ENCODE data around the gene KCNMA1.

The KCNMA1 gene

GRCh38 chr10:77478962-77479359, 158.6 kb downstream of the KCNMA1 start:
- no peak overlapping the region for H3K4me3 ChIP-seq (ENCODE audit: low read length)
- no peak overlapping the region for H3K9ac ChIP-seq (ENCODE audit: low read length)
- H3K27ac ChIP-seq (ENCODE audit: low read length) = no peak overlapping the region
- no peaks in the 10 kb centered on the region for H3K9me3 ChIP-seq (ENCODE audit: control insufficient read depth, low read depth, low read length)
- H3K4me1 ChIP-seq (ENCODE audit: control insufficient read depth, low read depth, low read length) = no peaks in the 10 kb centered on the region
- H3K36me3 ChIP-seq (ENCODE audit: control insufficient read depth, low read depth, low read length) = no peaks in the 10 kb centered on the region
- H3K27me3 ChIP-seq (ENCODE audit: control insufficient read depth, insufficient read depth, low read length) = no peaks in the 10 kb centered on the region

- Histone ChIP-seq H3K9me3 (ENCODE audit: control insufficient read depth, low read depth, low read length) (no peaks in the 10 kb centered on the region), H3K4me1 (ENCODE audit: control insufficient read depth, low read depth, low read length) (no peaks in the 10 kb centered on the region), H3K4me3 (ENCODE audit: low read length) (no peak overlapping the region), H3K9ac (ENCODE audit: low read length) (no peak overlapping the region), H3K27ac (ENCODE audit: low read length) (no peak overlapping the region), H3K27me3 (ENCODE audit: control insufficient read depth, insufficient read depth, low read length) (no peaks in the 10 kb centered on the region), H3K36me3 (ENCODE audit: control insufficient read depth, low read depth, low read length) (no peaks in the 10 kb centered on the region)
Measured at GRCh38 chr10:77478247-77478961, 159.2 kb downstream of the KCNMA1 start.

GRCh38 chr10:77475522-77475921, 162.1 kb downstream of the KCNMA1 start:
- Histone ChIP-seq H3K4me1 (ENCODE audit: control insufficient read depth, low read depth, low read length) (no peaks in the 10 kb centered on the region), H3K9ac (ENCODE audit: low read length) (no peak overlapping the region), H3K4me3 (ENCODE audit: low read length) (no peak overlapping the region), H3K27me3 (ENCODE audit: control insufficient read depth, insufficient read depth, low read length) (no peaks in the 10 kb centered on the region), H3K36me3 (ENCODE audit: control insufficient read depth, low read depth, low read length) (no peaks in the 10 kb centered on the region), H3K27ac (ENCODE audit: low read length) (no peak overlapping the region), H3K9me3 (ENCODE audit: control insufficient read depth, low read depth, low read length) (no peaks in the 10 kb centered on the region)

GRCh38 chr10:77474939-77475338, 162.7 kb downstream of the KCNMA1 start:
- Histone ChIP-seq H3K4me3 (ENCODE audit: low read length) (no peak overlapping the region), H3K4me1 (ENCODE audit: control insufficient read depth, low read depth, low read length) (no peaks in the 10 kb centered on the region), H3K27me3 (ENCODE audit: control insufficient read depth, insufficient read depth, low read length) (no peaks in the 10 kb centered on the region), H3K27ac (ENCODE audit: low read length) (no peak overlapping the region), H3K36me3 (ENCODE audit: control insufficient read depth, low read depth, low read length) (no peaks in the 10 kb centered on the region), H3K9me3 (ENCODE audit: control insufficient read depth, low read depth, low read length) (no peaks in the 10 kb centered on the region), H3K9ac (ENCODE audit: low read length) (no peak overlapping the region)

- H3K36me3 ChIP-seq (ENCODE audit: control insufficient read depth, low read depth, low read length) = no peaks in the 10 kb centered on the region
- H3K9ac ChIP-seq (ENCODE audit: low read length) = no peak overlapping the region
- H3K4me3 ChIP-seq (ENCODE audit: low read length) = no peak overlapping the region
- H3K27me3 ChIP-seq (ENCODE audit: control insufficient read depth, insufficient read depth, low read length) = no peaks in the 10 kb centered on the region
- no peak overlapping the region for H3K27ac ChIP-seq (ENCODE audit: low read length)
- no peaks in the 10 kb centered on the region for H3K4me1 ChIP-seq (ENCODE audit: control insufficient read depth, low read depth, low read length)
- H3K9me3 ChIP-seq (ENCODE audit: control insufficient read depth, low read depth, low read length) = no peaks in the 10 kb centered on the region
Measured at GRCh38 chr10:77474386-77474785, 163.2 kb downstream of the KCNMA1 start.

GRCh38 chr10:77472146-77472545, 165.5 kb downstream of the KCNMA1 start:
- Histone ChIP-seq H3K9ac (ENCODE audit: low read length) (no peak overlapping the region), H3K27ac (ENCODE audit: low read length) (no peak overlapping the region), H3K9me3 (ENCODE audit: control insufficient read depth, low read depth, low read length) (no peaks in the 10 kb centered on the region), H3K4me1 (ENCODE audit: control insufficient read depth, low read depth, low read length) (no peaks in the 10 kb centered on the region), H3K36me3 (ENCODE audit: control insufficient read depth, low read depth, low read length) (no peaks in the 10 kb centered on the region), H3K27me3 (ENCODE audit: control insufficient read depth, insufficient read depth, low read length) (no peaks in the 10 kb centered on the region), H3K4me3 (ENCODE audit: low read length) (no peak overlapping the region)

GRCh38 chr10:77471069-77471536, 166.5 kb downstream of the KCNMA1 start:
- H3K4me3 ChIP-seq (ENCODE audit: low read length) = no peak overlapping the region

GRCh38 chr10:77467422-77467963, 170.1 kb downstream of the KCNMA1 start:
- Histone ChIP-seq H3K27me3 (ENCODE audit: control insufficient read depth, insufficient read depth, low read length) (no peaks in the 10 kb centered on the region), H3K9me3 (ENCODE audit: control insufficient read depth, low read depth, low read length) (no peaks in the 10 kb centered on the region), H3K36me3 (ENCODE audit: control insufficient read depth, low read depth, low read length) (no peaks in the 10 kb centered on the region), H3K9ac (ENCODE audit: low read length) (no peak overlapping the region), H3K4me1 (ENCODE audit: control insufficient read depth, low read depth, low read length) (no peaks in the 10 kb centered on the region), H3K27ac (ENCODE audit: low read length) (no peak overlapping the region), H3K4me3 (ENCODE audit: low read length) (no peak overlapping the region)

More at GRCh38 chr10:77471069-77471536, 166.5 kb downstream of the KCNMA1 start:
- no peaks in the 10 kb centered on the region for H3K36me3 ChIP-seq (ENCODE audit: control insufficient read depth, low read depth, low read length)
- no peaks in the 10 kb centered on the region for H3K27me3 ChIP-seq (ENCODE audit: control insufficient read depth, insufficient read depth, low read length)
- H3K9ac ChIP-seq (ENCODE audit: low read length) = no peak overlapping the region
- H3K9me3 ChIP-seq (ENCODE audit: control insufficient read depth, low read depth, low read length) = no peaks in the 10 kb centered on the region
- no peaks in the 10 kb centered on the region for H3K4me1 ChIP-seq (ENCODE audit: control insufficient read depth, low read depth, low read length)
- H3K27ac ChIP-seq (ENCODE audit: low read length) = no peak overlapping the region

GRCh38 chr10:77463967-77464745, 173.5 kb downstream of the KCNMA1 start:
- H3K27me3 ChIP-seq (ENCODE audit: control insufficient read depth, insufficient read depth, low read length) = no peaks in the 10 kb centered on the region
- H3K36me3 ChIP-seq (ENCODE audit: control insufficient read depth, low read depth, low read length) = no peaks in the 10 kb centered on the region
- H3K4me1 ChIP-seq (ENCODE audit: control insufficient read depth, low read depth, low read length) = no peaks in the 10 kb centered on the region
- H3K9me3 ChIP-seq (ENCODE audit: control insufficient read depth, low read depth, low read length) = no peaks in the 10 kb centered on the region
- no peak overlapping the region for H3K27ac ChIP-seq (ENCODE audit: low read length)
- H3K9ac ChIP-seq (ENCODE audit: low read length) = no peak overlapping the region
- no peak overlapping the region for H3K4me3 ChIP-seq (ENCODE audit: low read length)

GRCh38 chr10:77463499-77463898, 174.1 kb downstream of the KCNMA1 start:
- no peak overlapping the region for H3K27ac ChIP-seq (ENCODE audit: low read length)
- H3K27me3 ChIP-seq (ENCODE audit: control insufficient read depth, insufficient read depth, low read length) = no peaks in the 10 kb centered on the region
- no peak overlapping the region for H3K9ac ChIP-seq (ENCODE audit: low read length)
- no peaks in the 10 kb centered on the region for H3K4me1 ChIP-seq (ENCODE audit: control insufficient read depth, low read depth, low read length)
- no peaks in the 10 kb centered on the region for H3K36me3 ChIP-seq (ENCODE audit: control insufficient read depth, low read depth, low read length)
- no peaks in the 10 kb centered on the region for H3K9me3 ChIP-seq (ENCODE audit: control insufficient read depth, low read depth, low read length)
- H3K4me3 ChIP-seq (ENCODE audit: low read length) = no peak overlapping the region

GRCh38 chr10:77461636-77462296, 175.8 kb downstream of the KCNMA1 start:
- Histone ChIP-seq H3K4me3 (ENCODE audit: low read length) (no peak overlapping the region), H3K4me1 (ENCODE audit: control insufficient read depth, low read depth, low read length) (no peaks in the 10 kb centered on the region), H3K27me3 (ENCODE audit: control insufficient read depth, insufficient read depth, low read length) (no peaks in the 10 kb centered on the region)

More at GRCh38 chr10:77461636-77462296, 175.8 kb downstream of the KCNMA1 start:
- Histone ChIP-seq H3K27ac (ENCODE audit: low read length) (no peak overlapping the region), H3K9me3 (ENCODE audit: control insufficient read depth, low read depth, low read length) (no peaks in the 10 kb centered on the region), H3K9ac (ENCODE audit: low read length) (no peak overlapping the region), H3K36me3 (ENCODE audit: control insufficient read depth, low read depth, low read length) (no peaks in the 10 kb centered on the region)

Data from iPS-18a (cell line).